DND-41 (cell line): ENCODE results near the gene PIGZ.

Experiments used
- EZH2 ChIP-seq: IDR thresholded peaks from 3 replicates; pipeline ENCODE4 v1.6.1; 2012; ENCODE audit warnings: borderline replicate concordance, low read depth, mild to moderate bottlenecking, moderate library complexity, low read length, inconsistent platforms; ENCODE audit not compliant: severe bottlenecking
- TF ChIP-seq, protein P1 (sequence below): IDR thresholded peaks from 2 replicates; pipeline ENCODE4 v1.5.1; 2012; ENCODE audit warnings: borderline replicate concordance, low read length, moderate library complexity, mild to moderate bottlenecking; ENCODE audit not compliant: poor library complexity, severe bottlenecking; ENCODE audit errors: extremely low read depth

DNA sequence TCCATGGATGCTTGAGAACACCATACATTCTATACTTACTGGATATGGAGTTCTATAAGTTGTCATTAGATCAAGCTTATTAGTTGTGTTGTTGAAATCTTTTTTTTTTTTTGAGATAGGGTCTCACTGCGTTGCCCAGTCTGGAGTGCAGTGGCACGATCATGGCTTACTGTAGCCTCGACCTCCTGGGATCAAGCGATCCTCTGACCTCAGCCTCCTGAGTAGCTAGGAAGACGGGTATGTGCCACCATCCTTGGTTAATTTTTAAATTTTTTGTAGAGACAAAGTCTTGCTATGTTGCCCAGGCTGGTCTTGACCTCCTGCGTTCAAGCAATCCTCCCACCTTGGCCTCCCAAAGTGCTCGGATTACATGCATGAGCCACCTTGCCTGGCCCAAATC lies 13.8 kb downstream of the PIGZ start:
- TF ChIP-seq EZH2: no peak
- TF ChIP-seq, protein P1, sequence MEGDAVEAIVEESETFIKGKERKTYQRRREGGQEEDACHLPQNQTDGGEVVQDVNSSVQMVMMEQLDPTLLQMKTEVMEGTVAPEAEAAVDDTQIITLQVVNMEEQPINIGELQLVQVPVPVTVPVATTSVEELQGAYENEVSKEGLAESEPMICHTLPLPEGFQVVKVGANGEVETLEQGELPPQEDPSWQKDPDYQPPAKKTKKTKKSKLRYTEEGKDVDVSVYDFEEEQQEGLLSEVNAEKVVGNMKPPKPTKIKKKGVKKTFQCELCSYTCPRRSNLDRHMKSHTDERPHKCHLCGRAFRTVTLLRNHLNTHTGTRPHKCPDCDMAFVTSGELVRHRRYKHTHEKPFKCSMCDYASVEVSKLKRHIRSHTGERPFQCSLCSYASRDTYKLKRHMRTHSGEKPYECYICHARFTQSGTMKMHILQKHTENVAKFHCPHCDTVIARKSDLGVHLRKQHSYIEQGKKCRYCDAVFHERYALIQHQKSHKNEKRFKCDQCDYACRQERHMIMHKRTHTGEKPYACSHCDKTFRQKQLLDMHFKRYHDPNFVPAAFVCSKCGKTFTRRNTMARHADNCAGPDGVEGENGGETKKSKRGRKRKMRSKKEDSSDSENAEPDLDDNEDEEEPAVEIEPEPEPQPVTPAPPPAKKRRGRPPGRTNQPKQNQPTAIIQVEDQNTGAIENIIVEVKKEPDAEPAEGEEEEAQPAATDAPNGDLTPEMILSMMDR: no peak
